Measurements from ENCODE around the gene ISG20. TPM values are rescaled to one million over a fixed set of nuclear protein-coding genes. Genes with fewer than 3 reads are reported as not detected.

Gene ISG20
- total RNA-seq, 4 donors from 2014 or later, result 3.9 to 35.9 (median 13.2) TPM

- DNase-seq, result no peak
- Histone ChIP-seq H3K27ac (no peak overlapping the region), H3K36me3 (no peaks in the 10 kb centered on the region), H3K27me3 (no peaks in the 10 kb centered on the region), H3K9me3 (no peaks in the 10 kb centered on the region), H3K4me3 (no peak overlapping the region), H3K4me1 (no peaks in the 10 kb centered on the region)
- TF ChIP-seq, protein P1, sequence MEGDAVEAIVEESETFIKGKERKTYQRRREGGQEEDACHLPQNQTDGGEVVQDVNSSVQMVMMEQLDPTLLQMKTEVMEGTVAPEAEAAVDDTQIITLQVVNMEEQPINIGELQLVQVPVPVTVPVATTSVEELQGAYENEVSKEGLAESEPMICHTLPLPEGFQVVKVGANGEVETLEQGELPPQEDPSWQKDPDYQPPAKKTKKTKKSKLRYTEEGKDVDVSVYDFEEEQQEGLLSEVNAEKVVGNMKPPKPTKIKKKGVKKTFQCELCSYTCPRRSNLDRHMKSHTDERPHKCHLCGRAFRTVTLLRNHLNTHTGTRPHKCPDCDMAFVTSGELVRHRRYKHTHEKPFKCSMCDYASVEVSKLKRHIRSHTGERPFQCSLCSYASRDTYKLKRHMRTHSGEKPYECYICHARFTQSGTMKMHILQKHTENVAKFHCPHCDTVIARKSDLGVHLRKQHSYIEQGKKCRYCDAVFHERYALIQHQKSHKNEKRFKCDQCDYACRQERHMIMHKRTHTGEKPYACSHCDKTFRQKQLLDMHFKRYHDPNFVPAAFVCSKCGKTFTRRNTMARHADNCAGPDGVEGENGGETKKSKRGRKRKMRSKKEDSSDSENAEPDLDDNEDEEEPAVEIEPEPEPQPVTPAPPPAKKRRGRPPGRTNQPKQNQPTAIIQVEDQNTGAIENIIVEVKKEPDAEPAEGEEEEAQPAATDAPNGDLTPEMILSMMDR (IDR thresholded peaks at IDR 0.05), result no peak
- no peak for TF ChIP-seq POLR2A (IDR thresholded peaks at IDR 0.05)
- intact Hi-C loops (cut with DNase I; ENCODE audit: low total_unique reads), result loop anchor here (10.0 kb wide), 1 partner anchor 277 kb away; no protein-coding TSS in a partner anchor
Observed at GRCh38 chr15:88627463-88627862, 11.4 kb upstream of the ISG20 start.

DNA sequence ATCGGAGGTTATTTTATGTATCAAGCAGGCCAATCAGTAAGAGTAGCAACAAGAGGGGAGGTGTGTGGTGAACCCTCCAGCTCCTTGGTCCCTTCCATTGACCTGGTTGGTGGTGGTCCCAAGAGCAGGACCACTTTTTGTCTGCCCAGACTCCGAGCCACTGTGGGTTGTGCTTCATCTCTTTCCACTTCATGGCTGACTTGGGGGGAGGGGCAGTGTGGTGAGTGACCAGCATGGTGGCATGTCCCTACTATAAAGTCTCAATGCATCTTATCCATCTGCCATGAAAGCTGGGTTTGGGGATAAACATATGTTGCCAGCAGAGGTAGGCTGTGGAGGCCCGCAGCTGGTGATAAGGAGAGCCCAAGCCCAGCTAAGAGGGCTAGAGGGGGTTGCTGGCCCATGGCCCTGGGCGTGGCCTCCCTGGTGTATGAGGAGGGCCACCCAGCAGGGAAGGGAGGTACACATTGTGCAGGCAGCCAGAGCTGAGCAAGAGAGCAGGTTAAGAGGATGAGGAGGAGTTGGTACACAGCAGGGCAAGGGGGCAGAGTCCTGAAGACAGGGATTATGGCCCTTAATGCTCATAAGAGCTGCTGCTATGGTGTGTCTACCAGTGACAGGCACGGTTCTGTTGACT lies 10.7 kb upstream of the ISG20 start:
- Histone ChIP-seq H3K4me3 (no peak overlapping the region), H3K9me3 (no peaks in the 10 kb centered on the region), H3K27me3 (no peaks in the 10 kb centered on the region), H3K36me3 (no peaks in the 10 kb centered on the region), H3K4me1 (no peaks in the 10 kb centered on the region), H3K27ac (no peak overlapping the region)
- TF ChIP-seq, protein P1 (IDR thresholded peaks at IDR 0.05), result no peak
- no peak for TF ChIP-seq POLR2A (IDR thresholded peaks at IDR 0.05)
- intact Hi-C loops (cut with DNase I; ENCODE audit: low total_unique reads), result loop anchor here (10.0 kb wide), 1 partner anchor 277 kb away; no protein-coding TSS in a partner anchor
- DNase-seq, result no peak

DNA sequence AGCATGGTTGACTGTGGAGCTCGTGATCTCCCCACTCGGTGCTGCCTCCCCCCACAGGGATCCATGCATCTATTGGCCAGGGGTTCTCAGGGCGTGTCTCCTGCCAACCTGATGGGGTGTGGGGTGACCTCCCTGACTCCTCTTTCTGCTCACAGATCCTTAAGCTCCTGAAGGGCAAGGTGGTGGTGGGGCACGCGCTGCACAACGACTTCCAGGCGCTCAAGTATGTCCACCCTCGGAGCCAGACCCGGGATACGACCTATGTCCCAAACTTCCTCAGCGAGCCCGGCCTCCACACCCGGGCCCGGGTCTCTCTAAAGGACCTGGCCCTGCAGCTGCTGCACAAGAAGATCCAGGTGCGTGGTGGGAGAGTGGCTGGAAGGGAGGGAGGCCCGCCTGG lies 9.7 kb upstream of the ISG20 start:
- TF ChIP-seq, protein P1 (IDR thresholded peaks at IDR 0.05), result no peak
- no peak for TF ChIP-seq POLR2A (IDR thresholded peaks at IDR 0.05)
- intact Hi-C loops (cut with DNase I; ENCODE audit: low total_unique reads), result loop anchor here (10.0 kb wide), 1 partner anchor 276 kb away; no protein-coding TSS in a partner anchor
- no peak for DNase-seq
- H3K9me3 ChIP-seq, result no peaks in the 10 kb centered on the region
- no peaks in the 10 kb centered on the region for H3K27me3 ChIP-seq
- no peaks in the 10 kb centered on the region for H3K36me3 ChIP-seq
- H3K27ac ChIP-seq, result no peak overlapping the region
- H3K4me3 ChIP-seq, result no peak overlapping the region
- no peaks in the 10 kb centered on the region for H3K4me1 ChIP-seq

- Histone ChIP-seq H3K4me3 (no peak overlapping the region), H3K4me1 (no peaks in the 10 kb centered on the region), H3K27ac (peak overlapping the region; percentile 32 to 33), H3K36me3 (no peaks in the 10 kb centered on the region), H3K9me3 (no peaks in the 10 kb centered on the region), H3K27me3 (no peaks in the 10 kb centered on the region)
- no peak for TF ChIP-seq POLR2A (IDR thresholded peaks at IDR 0.05)
- TF ChIP-seq, protein P1 (IDR thresholded peaks at IDR 0.05), result no peak
- DNase-seq, result peak in 1 of 2 donors; percentile 61
- intact Hi-C loops (cut with DNase I; ENCODE audit: low total_unique reads), result no loop called here
Observed at GRCh38 chr15:88630141-88630721, 8.6 kb upstream of the ISG20 start.

DNA sequence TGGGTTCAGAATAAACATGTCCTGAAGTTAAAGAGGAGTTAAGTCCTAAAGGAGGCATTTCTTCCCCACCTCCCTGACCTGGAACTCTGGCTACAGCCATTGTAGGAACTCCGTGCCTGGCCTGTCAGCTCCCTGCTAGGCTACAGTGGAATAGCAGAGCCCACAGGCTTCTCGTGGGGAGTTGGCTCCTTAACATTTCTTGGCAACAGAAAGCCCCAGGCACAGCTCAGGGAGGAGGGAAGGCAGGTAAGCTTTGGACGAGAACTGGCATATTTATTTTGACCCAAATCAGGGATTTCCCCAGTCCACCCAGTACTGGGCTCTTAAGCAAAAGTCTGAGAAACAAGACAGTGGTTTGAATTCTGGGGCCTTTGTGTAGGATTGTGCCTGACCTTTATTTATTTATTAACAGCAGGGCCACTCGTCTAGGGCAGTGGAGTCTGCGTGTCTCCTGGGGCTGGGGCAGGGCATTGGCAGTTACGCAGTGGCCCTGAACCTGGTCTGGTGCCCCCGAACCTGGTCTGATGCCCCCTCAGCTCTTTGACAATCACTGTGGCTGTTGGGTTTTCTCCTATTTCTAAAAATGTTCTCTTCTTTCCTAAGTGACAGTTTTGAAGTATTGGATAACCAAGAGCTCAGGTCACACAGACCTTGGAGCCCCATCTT lies 7.9 kb upstream of the ISG20 start:
- TF ChIP-seq, protein P1 (IDR thresholded peaks at IDR 0.05), result no peak
- H3K27ac ChIP-seq, result peak overlapping the region; percentile 32 to 33
- H3K36me3 ChIP-seq, result no peaks in the 10 kb centered on the region
- intact Hi-C loops (cut with DNase I; ENCODE audit: low total_unique reads), result no loop called here
- DNase-seq, result no peak
- no peaks in the 10 kb centered on the region for H3K9me3 ChIP-seq
- H3K27me3 ChIP-seq, result no peaks in the 10 kb centered on the region
- no peak overlapping the region for H3K4me3 ChIP-seq
- no peaks in the 10 kb centered on the region for H3K4me1 ChIP-seq

Measured in uterus (tissue), 4 donors.